GM18520 (cell line): ENCODE data around the gene TCEA2.

ENCODE experiments used
- ATAC-seq: cut with Tn5 transposase; IDR thresholded peaks from one replicate; pipeline ENCODE4 v1.9.1; 2021; ENCODE audit not compliant: unreplicated experiment

TCEA2 gene

GRCh38 chr20:64119681-64120341, 56.8 kb downstream of the TCEA2 start:
- no peak for ATAC-seq

DNA sequence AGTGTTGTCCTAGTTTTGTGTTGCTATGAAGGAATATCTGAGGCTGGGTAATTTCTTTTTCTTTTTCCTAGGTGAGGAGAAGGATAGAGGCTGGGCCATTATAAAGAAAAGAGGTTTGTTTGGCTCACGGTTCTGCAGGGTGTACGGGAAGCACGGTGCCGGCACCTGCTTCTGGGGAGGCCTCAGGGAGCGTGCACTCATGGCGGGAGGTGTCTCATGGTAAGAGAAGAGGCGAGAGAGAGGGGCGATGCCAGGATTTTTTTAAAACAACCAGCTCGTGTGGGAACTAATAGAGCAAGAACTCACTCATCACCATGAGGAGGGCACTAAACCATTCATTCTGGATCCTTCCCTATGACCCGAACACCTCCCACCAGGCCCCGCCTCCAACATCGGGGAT, 58.6 kb downstream of the TCEA2 start:
- ATAC-seq: no peak
